GM21529 (cell line): ENCODE measurements around the gene SLC17A9.

ENCODE experiments used
- ATAC-seq: cut with Tn5 transposase; IDR thresholded peaks from one replicate; pipeline ENCODE4 v1.9.1; 2021; ENCODE audit not compliant: unreplicated experiment

The SLC17A9 gene

DNA sequence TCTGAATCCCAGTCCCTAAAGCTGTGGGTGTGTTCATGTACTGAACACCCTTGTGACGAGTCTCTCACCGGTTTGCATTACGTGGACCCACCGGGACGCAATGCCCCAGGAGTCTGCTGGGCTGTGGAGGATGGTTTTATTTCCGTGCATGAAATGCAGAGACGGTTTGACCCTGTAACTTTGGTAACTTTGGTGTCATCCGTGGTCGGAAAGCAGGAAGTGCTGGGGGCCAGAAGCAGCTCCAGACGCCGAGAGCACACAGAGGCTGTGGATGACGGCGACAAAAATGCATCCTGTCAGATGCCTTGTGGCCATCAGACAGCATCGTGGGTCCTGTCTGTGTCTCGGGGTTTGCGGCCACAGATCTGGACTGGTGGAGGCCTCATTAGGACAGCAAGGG lies 47.1 kb downstream of the SLC17A9 start:
- ATAC-seq = no peak

DNA sequence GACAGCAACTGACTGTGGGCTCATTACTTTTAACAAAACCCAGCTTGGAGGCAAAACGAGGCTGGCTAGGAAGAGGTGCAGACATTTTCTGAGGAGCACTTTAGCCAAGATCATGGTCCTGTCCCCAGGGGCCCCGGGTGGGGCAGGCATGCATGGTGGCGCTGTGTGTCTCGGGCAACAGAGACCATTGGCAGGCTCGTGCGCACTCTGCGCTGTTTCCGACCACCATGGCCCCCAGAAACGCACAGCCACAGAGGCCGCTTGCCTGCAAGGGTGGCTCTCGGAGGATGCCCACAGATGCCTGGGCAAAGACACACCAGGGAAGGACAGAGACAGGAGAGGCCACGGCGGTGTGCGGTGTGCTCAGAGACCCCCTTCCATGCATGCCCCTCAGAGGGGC lies 47.5 kb downstream of the SLC17A9 start:
- ATAC-seq = no peak

DNA sequence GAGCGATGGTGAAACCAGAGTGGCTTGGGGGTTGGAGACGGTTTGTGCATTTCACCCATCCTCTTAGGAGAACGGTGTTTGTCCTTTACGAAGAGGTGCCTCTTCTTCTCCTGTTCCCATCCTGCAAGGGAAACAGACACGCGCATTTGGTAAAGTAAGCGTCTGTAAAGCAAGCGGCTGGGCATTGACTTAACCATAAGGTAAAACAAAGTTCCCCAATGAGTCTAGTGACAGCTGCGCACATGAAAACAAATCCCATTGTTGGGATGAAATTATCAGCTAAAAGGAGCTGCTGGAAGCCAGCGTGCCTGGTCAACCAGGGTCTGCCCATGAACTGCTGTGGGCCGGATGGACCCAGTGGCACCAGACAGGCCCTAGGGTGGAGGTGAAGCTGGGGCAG lies 48.4 kb downstream of the SLC17A9 start:
- no peak for ATAC-seq

DNA sequence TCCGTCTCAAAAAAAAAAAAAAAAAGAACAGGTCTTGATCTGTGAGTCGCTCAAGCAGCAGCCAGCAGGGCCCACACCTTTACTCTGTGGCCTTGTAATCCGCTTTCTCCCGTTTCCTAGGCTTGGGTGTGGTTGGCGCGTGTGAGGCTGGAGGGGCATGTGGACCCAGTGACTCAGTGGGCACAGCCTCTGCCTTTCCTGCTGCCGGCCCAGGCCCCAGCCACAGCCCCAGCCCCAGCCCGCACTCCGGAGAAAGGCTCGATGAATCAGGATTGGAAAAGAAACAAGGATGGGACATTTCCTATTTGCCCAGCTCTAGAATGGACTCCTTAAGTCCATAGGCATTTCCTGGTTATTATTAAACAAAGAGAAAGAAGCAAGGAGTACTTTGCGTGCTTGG lies 50.0 kb downstream of the SLC17A9 start:
- ATAC-seq = no peak

DNA sequence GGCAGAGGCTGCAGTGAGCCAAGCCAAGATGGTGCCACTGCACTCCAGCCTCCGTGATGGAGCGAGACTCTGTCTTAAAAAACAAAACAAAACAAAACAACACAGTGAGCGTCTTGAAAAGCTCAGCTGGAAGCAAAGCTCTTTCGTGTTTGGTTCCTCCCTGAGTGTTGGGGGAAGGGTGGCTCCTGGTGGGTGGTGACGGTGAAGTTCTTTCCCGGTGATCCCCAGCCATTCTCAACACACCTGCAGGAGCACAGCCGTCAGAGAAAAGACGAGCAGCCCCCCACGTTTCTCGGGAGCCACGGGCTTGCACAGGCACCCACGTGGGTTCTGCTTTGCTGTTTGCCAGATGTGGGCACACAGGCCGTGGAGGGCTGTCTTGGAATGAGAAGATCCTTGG lies 51.0 kb downstream of the SLC17A9 start:
- ATAC-seq = no peak

DNA sequence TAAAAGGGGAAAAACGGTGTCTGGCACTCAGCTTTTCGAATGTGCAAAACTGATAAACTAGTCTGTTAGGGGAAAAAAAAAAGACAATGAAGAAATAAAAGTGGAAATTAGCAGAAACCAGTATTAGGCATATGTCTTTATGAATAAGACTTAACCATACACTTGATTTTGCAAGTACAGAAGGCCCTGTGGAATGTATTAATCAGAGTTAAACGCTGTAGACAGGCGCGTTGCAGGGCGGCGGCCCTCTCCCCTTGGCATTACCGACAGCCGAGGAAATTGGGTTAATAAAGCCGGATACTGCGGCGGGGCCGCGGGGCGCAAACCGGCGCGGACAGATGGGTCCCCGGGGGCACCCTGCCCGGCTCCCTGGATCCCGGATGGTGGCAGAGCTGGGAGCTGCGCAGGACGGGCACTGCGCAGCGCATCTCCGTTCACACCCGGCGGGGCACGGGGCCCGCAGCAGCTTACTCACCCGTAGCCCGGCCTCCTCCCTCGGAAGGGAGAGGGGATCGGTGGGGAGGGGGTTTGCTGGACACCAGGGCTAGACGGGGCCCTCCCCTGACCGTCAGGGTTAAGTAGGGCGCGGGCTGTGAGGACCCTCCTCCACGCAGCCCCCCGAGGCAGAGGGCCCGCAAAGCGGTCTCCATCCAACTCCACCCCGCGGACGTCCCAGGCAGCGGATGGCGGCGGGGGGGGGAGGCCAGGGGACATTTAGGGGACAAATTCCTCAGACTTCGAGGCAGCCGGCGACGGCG lies 52.3 kb downstream of the SLC17A9 start:
- no peak for ATAC-seq

DNA sequence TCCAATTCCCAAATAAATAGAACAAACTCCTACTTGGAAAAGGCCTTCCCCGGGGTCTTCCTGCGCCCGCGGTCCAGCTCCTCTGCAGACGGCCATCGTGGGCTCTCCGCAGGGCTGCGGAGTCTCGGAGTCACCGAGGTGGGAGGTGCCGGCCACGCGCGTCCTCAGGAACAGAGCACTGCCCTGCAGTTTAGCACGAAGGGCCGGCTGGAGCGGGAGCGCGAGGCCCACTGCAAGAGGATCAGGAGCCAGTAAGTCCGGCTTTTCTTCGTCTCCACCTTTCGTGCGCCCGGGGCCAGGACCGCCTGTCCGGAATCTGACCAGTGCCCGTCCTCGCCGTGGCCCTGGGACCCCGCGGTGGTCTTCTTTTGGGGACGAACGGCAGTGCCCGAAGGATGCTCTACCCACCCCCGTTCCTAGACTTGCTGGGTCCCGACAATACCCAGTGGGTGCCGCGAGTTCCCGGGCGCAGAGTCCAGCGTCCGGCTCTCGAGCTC lies 52.9 kb downstream of the SLC17A9 start:
- ATAC-seq = no peak

DNA sequence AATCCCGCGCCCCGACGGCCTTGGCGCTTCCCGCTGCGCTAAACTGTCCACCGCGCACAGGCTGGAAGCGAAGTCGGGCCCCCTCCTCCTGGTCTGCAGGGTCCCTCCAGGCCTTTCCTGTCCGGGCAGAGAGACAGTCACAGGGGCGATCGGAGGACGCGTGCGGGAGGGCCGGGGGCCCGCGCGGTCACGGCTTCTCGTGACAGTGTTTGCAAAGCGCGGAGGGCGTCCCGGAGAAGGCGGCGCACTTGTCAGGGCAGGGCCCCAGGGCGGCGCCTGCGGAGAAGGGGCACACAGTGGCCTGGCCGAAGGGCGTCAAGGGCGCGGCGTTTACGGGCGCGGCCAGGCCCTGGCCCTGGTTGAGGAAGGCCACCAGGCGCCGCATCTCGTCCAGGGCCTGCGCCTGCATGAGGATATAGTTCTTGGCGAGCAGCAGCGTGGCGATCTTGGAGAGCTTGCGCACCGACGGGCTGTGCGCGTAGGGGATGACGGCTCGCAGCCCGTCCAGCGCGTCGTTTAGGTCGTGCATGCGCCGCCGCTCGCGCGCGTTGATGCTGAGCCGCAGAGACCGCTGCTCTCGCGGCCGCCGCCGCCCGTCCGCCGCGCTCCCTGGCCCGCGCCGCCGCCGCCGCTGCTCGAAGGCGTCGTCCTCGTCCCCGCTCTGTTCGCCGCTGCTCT lies 53.5 kb downstream of the SLC17A9 start:
- ATAC-seq = no peak

DNA sequence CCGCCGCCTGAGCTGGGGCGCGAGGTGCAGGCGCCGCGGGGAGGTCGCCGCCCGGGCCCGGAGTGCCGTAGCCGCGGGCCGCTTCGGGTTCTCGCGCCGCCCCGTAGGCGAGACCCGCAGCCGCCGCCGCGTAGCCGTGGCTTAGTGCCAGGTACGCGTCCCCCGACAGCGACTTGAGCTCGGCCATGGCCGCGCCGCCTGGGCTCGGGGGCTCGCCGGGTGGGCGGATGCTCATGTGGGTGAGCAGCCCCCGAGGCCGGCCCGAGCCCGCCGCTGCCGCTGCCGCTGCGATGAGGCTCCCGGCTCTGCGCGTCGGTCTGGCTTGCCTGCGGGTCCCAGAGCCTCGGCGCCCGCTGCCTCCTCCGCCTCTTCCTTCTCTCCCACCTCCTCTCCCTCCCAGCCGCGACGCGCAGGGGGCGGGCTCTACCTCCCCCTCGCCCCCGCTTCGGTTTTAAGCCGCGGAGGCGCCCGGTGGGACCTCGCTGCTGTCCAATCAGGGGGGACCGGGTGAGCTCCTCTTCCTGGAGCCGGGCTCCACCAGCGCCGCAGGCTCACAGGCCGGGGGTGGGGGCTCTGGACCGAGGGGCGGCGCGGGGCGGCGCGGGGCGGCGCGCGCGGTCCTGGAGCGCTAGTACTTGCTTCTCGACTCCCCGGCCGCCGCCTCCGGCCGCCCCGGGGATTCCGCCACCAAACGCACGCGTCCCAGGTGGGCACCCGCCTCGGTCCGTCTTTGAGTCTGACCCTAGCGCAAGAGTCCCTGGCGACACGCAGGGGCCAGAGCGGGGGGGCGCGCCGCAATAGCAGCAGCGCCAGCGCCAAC lies 54.2 kb downstream of the SLC17A9 start, which contains the start of gene BHLHE23:
Gene BHLHE23, minus strand, starts transcription at position 425 of the 820 bp plus-strand sequence. Its CDS starts 190 bp downstream, at position 235.
- no peak for ATAC-seq

DNA sequence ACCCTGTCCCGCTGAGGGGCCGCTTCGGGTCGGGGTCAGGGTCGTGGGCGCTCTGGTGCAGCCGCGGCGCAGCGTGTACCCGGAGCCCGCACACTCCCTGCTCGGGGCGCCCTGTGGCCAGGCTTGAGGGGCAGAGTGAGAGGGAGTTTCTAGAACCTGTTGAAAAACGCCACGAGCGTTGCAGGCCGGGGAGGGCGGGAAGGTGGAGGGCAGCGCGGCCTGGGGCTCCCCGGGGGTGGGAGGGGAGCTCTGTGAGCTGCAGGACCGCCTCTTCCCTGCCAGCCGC lies 54.8 kb downstream of the SLC17A9 start:
- no peak for ATAC-seq

DNA sequence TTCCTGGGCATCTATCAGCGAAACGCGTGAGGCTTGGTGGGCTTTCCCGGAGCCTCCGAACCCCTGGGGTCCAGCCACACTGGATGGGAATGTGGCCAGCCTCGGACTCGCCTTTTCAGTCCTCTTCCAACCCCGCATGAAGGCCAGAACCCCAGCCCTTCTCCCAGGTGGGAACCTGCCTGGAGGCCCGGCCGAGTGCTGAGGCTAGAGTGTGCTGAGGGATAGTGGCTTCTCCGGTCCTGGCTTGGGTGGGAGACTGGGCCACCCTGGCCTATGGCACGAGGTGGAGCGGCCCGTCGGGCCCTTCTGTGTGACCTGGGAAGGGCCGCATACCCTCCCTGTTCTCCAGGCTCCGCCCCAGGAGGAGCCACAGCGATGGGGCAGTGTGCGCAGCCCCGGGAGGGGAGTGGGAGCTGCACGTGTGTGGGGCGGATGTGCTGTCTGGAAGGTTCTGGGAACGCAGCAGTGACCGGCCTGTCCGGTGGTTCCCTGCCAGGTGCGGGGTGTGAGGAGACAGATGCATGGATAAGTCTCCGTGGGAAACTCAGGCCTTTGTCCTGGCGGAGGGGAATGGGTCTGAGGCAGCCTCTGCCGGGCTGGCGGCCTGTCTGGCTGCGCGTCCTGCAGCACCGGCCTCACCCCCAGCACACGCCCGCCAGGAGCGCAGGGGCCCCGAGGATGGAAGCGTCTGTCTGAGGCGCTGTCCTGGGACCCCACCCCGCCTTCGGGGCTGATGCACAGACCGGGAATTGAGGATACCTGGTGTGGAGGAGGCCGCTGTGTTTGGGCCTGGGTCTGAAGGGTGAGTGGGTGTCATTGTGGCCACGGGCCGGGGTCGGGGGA lies 55.4 kb downstream of the SLC17A9 start:
- no peak for ATAC-seq

DNA sequence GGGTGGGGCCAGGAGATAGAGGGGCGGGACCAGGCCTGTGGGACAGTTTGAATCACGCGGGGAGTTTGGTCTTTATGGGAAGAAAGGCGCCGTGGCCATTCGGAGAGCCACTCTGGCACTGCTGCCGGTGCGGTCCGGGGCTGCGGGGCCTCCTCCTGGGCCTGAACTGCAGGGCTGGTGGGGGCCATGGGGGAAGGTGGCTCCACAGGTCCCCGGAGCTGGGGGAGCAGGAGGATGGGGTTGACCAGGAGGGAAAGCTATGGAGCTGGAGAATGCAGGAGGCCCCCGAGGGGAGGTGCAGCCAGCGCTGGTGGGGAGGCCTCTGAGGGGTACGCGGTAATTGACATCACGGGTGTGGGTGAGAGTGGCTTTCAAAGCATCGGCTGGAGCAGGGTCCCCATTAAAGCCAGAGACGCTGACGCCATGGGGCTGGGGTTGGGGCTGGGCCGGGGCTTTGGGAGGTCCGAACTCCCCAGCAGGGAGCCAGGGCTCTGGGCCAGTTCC lies 56.1 kb downstream of the SLC17A9 start:
- ATAC-seq = no peak

DNA sequence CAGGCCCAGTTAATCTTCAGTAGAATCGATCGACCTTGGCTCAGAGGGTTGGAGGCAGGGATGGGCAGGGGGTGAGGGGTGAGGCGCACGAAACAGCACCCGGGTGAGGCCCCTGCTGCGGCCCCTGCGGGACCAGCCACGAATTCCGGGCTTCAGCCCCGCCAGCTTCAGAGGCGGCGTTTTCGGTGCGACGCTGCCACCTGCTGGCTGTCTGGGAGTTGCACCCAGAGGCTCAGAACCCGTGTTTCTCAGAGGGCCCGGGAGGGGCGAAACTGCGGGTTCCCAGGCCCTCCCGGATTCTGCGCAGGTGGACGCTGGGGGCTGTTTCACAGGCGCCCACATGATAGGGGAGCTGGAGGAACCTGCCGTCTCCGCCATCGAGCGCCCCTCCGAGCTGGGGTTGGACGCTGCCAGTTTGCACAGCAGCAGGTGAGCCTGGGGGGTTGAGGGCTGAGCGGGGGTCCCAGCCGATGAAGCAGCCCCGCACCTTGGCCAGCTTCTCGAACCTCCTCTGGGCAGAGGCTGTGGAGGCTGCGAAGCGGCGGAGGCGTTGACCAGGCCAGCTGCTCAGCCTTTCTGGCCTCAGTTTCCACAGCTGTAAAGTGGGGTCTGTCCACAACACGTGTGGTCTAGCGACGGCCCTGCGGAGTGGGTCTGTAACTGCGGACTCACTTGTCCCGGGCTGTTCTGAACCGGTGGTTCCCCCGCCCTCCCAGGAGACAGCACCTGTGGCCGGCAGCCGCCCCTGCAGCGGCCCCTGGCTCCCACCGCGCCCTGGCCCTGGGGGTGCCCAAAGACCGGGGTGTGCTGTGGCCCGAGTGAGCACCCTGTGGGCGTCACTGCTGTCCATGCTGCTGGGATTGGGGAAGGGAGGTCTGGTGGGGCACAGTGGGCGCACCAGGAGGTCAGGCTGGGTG lies 56.8 kb downstream of the SLC17A9 start:
- peak; percentile 46 for ATAC-seq

DNA sequence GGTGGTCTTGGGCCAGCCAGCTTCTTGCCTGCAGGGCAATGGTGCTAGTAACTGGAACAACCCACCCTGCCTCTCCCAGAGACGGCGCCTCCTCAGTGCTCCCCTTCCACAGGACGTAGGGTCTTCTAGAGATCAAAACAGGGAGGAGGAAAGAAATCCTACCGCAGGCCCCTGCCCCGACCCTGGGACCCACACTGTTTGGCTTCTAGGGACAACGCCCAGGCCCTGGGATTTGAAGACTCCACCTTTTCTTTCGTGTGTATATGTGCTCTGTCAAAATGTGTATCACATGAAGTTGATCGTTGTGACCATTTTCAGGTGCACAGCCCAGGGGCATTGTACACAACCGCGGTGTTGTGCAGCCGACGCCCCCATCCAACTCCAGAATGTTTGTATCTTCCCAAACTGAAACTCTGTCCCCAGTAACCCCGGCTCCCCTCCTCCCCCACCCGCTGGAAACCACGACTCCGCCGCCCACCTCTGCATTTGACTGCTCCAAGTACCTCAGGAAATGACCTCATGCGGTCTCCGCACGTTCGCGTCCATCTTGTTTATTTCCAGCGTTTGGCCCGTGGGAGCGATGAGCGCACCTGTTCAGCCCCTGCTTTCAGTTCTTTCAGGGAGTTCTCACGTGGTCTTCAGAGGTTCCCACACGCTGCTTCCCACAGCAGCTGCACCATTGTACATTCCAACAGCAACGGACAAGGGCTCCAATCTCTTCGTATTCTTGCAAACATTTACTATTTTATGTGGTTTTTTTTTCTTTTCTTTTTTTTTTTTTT lies 57.7 kb downstream of the SLC17A9 start:
- ATAC-seq = peak; percentile 44

DNA sequence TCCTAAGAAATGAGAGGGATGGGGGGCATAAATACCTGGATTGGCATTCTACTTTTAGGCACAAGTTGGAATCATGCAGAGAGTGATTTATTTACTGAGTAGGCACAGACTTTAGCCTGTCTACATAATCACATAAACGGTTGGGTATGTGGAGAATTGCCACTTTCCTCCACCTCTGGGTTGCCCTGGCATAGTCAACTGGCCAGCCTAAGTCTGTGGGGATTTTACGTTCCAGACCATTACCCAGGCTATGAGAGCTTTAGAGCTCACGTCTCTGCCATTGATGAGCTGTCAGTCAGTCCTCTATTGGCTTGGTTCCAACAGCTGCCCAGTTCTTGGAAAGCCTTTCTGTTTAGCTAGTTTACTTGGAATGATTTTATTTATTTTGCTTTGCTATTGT lies 59.3 kb downstream of the SLC17A9 start:
- no peak for ATAC-seq

DNA sequence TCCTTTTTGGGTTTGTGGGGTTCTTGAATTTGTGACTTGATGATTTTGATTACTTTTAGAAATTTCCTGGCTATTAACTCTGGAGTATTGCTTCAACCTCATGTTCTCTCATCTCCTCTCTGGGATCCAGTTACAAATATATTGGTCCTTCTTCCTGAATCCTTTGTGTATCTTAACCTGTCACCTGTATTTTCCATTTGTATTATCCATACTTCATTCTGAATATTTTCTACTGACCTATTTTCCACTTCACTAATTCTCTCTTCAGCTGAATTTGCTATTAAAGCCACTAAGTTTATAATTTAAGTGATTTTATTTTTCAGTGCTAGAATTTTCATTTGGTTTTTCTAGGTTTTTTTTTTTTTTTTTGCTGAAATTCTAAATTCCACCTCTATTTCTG lies 60.7 kb downstream of the SLC17A9 start:
- no peak for ATAC-seq

DNA sequence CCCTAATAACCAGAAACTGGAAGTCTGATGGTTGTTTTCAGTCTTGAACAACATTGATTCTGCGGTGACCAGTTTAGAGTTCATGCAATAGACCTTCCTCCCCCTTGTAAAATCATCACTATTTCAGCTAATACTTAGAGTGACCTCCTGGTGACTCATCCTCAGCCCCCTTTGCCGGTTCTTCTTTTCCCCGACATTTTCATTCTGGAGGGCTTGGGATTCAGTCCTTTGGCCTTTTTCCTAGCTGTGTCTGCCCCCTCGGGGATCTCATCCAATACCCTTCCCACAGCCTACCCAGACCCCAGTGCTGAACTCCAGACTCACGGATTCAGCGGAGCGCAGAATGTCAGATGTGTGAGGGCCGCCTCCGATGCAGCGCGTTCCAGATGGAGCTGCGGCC lies 61.8 kb downstream of the SLC17A9 start:
- ATAC-seq = no peak

DNA sequence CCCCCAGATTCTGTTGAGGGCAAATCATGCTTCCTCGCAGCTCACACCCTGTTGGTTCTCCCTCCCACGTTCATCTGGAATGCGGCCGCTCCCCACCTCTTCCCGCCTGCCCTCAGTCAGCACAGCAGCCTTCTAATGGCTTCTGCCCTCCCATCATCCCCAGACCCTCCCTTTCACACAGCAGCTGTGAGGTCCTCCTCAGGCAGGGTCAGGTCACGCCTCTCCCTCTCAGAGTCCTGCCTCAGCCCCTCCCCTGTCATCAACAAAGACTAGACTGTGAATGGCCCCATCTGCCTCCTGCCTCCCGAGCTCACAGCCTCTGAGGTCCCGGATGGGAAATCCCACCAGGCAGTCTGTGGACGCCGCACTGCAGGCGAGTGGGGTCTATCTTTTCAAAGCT lies 62.2 kb downstream of the SLC17A9 start:
- ATAC-seq = no peak

DNA sequence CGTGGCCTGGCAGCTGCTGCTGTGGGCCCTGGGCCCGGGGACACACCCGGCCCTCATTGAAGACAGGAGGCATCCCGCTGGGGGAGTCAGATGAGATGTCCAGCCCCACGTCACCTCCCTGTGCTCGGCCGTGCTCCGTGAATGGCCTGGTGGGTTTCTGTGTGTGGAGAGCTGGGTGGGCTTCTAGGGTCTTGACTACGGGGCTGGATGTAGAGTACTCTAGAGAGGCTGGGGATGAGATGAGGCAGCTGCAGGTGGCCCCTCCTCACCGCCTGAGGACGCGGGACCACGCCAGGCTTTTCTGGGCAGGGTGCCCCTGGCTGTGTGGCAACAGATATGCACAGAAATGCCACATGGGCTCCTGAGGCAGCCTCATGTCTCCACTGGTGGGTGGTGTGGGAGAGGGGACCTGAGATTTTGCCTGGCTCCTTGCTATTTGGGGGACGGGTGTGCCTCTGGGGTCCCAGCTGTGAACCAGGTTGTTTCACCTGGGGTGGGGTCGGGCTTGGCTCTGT lies 62.7 kb downstream of the SLC17A9 start:
- ATAC-seq = no peak
